IMR-90 (cell line): ENCODE data around the gene TNS2. TPM values are rescaled to one million over a fixed set of nuclear protein-coding genes. Genes with fewer than 3 reads are reported as not detected.

Experiments
- ATAC-seq: fragments of 200-7000 bp; cut with Tn5 transposase; 2 replicates; pipeline ENCODE4 v1.9.1; 2020; ENCODE audit warnings: low read depth, mild to moderate bottlenecking, moderate library complexity
- BruUV-seq: library from RNA; stranded (reverse); fragments of 400-500 nt; replicated peaks from 2 replicates; lab custom pipeline; 2021; lab: Mats Ljungman, UMichigan
- CTCF ChIA-PET: fragments of 300-600 bp; formaldehyde crosslinking; extraction: SDS; loops from one replicate; lab custom pipeline; 2021; ENCODE audit warnings: antibody characterized with exemption; lab: Yijun Ruan, JAX
- POLR2A ChIA-PET: fragments of 300-600 bp; sonication (Branson Sonifier 250); formaldehyde crosslinking; loops from one replicate; lab custom pipeline; 2022; ENCODE audit warnings: antibody characterized with exemption; ENCODE audit not compliant: unreplicated experiment; lab: Charles Lee
- DNase-seq: peaks from one replicate; pipeline ENCODE4 v3.0.0; 2013
- H2AFZ ChIP-seq: replicated peaks from 2 replicates; pipeline ENCODE3; 2013; ENCODE audit warnings: low read length, mild to moderate bottlenecking; ENCODE audit not compliant: poor library complexity
- H2AK5ac ChIP-seq: 2 replicates; pipeline ENCODE4 v1.6.1; 2013; ENCODE audit warnings: low read depth, low read length, inconsistent platforms
- H2AK9ac ChIP-seq: replicated peaks from 2 replicates; pipeline ENCODE3; 2013; ENCODE audit warnings: mild to moderate bottlenecking, low read depth, low read length, moderate library complexity; ENCODE audit not compliant: poor library complexity
- H2BK120ac ChIP-seq: 2 replicates; pipeline ENCODE4 v1.6.1; 2013; ENCODE audit warnings: low read depth, low read length, inconsistent platforms
- H2BK15ac ChIP-seq: 3 replicates; pipeline ENCODE4 v1.6.1; 2013; ENCODE audit warnings: low read depth, low read length, inconsistent platforms
- H2BK20ac ChIP-seq: 2 replicates; pipeline ENCODE4 v1.6.1; 2013; ENCODE audit warnings: low read depth, mild to moderate bottlenecking, inconsistent platforms, low read length, moderate library complexity
- H2BK5ac ChIP-seq: 2 replicates; pipeline ENCODE4 v1.6.1; 2013; ENCODE audit warnings: mild to moderate bottlenecking, low read depth, low read length, inconsistent platforms; ENCODE audit not compliant: poor library complexity, severe bottlenecking
- H3K14ac ChIP-seq: replicated peaks from 2 replicates; pipeline ENCODE4 v1.6.1; 2013; ENCODE audit warnings: low read depth, low read length, inconsistent platforms
- H3K18ac ChIP-seq: 2 replicates; pipeline ENCODE4 v1.6.1; 2013; ENCODE audit warnings: low read depth, low read length, control low read depth
- H3K23ac ChIP-seq: 2 replicates; pipeline ENCODE4 v1.6.1; 2013; ENCODE audit warnings: low read depth, low read length, inconsistent platforms
- H3K27ac ChIP-seq: 2 replicates; pipeline ENCODE4 v1.5.1; 2013; ENCODE audit warnings: mild to moderate bottlenecking, control low read depth, low read length; ENCODE audit not compliant: insufficient read depth
- H3K27me3 ChIP-seq: 2 replicates; pipeline ENCODE4 v1.6.1; 2013; ENCODE audit warnings: low read length; ENCODE audit not compliant: control insufficient read depth, insufficient read depth
- H3K36me3 ChIP-seq: 2 replicates; pipeline ENCODE4 v1.6.1; 2013; ENCODE audit warnings: low read length, mixed read lengths; ENCODE audit not compliant: control insufficient read depth, insufficient read depth
- H3K4ac ChIP-seq: 2 replicates; pipeline ENCODE4 v1.6.1; 2013; ENCODE audit warnings: low read depth, low read length, inconsistent platforms
- H3K4me1 ChIP-seq: 2 replicates; pipeline ENCODE4 v1.6.1; 2013; ENCODE audit warnings: low read length, mixed read lengths; ENCODE audit not compliant: control insufficient read depth, insufficient read depth
- H3K4me2 ChIP-seq: 2 replicates; pipeline ENCODE4 v1.6.1; 2013; ENCODE audit warnings: low read depth, mild to moderate bottlenecking, control low read depth, low read length, moderate library complexity
- H3K4me3 ChIP-seq: 2 replicates; pipeline ENCODE4 v1.5.1; 2013; ENCODE audit warnings: low read depth, mild to moderate bottlenecking, control low read depth, low read length, moderate library complexity; ENCODE audit not compliant: insufficient read depth
- H3K56ac ChIP-seq: 2 replicates; pipeline ENCODE4 v1.6.1; 2013; ENCODE audit warnings: low read length, inconsistent platforms; ENCODE audit not compliant: insufficient read depth; ENCODE audit errors: extremely low read depth
- H3K79me1 ChIP-seq, 2 experiments: 2 replicates each; pipeline ENCODE4 v1.6.1; 2013; ENCODE audit warnings: low read length in 2 of 2, inconsistent platforms in 1 of 2, low read depth in 1 of 2
- H3K9ac ChIP-seq: 2 replicates; pipeline ENCODE4 v1.6.1; 2013; ENCODE audit warnings: low read depth, low read length, control low read depth
- H3K9me1 ChIP-seq: 2 replicates; pipeline ENCODE4 v1.6.1; 2013; ENCODE audit warnings: low read length, inconsistent platforms; ENCODE audit not compliant: insufficient read depth
- H3K9me3 ChIP-seq: 2 replicates; pipeline ENCODE4 v1.6.1; 2013; ENCODE audit warnings: low read length; ENCODE audit not compliant: control insufficient read depth, insufficient read depth
- H4K20me1 ChIP-seq: 2 replicates; pipeline ENCODE4 v1.6.1; 2013; ENCODE audit warnings: low read length, inconsistent platforms; ENCODE audit not compliant: insufficient read depth
- H4K5ac ChIP-seq: 2 replicates; pipeline ENCODE4 v1.6.1; 2013; ENCODE audit warnings: mild to moderate bottlenecking, low read depth, low read length, control low read depth
- H4K8ac ChIP-seq, 2 experiments: 2 replicates each; pipeline ENCODE4 v1.6.1; 2013; ENCODE audit warnings: low read depth in 2 of 2, low read length in 2 of 2, control low read depth in 1 of 2, inconsistent platforms in 1 of 2
- H4K91ac ChIP-seq: 2 replicates; pipeline ENCODE4 v1.6.1; 2013; ENCODE audit warnings: low read depth, low read length, inconsistent platforms; ENCODE audit not compliant: insufficient read depth
- CEBPB ChIP-seq: IDR thresholded peaks from 2 replicates; pipeline ENCODE4 v1.6.1; 2012; ENCODE audit warnings: low read depth, low read length, improper control_type of control experiment
- CHD1 ChIP-seq: IDR thresholded peaks from 2 replicates; pipeline ENCODE4 v1.6.1; 2012; ENCODE audit warnings: low read depth, low read length, improper control_type of control experiment
- FOS ChIP-seq: fragments of 150-350 bp; IDR thresholded peaks from 2 replicates; pipeline ENCODE4 v1.6.1; 2016; ENCODE audit warnings: low read depth, low read length
- MAZ ChIP-seq: IDR thresholded peaks from 2 replicates; pipeline ENCODE4 v1.6.1; 2012; ENCODE audit warnings: low read depth, mild to moderate bottlenecking, low read length, improper control_type of control experiment, moderate library complexity, borderline replicate concordance
- POLR2A ChIP-seq: IDR thresholded peaks from 2 replicates; pipeline ENCODE4 v1.6.1; 2012; ENCODE audit warnings: mild to moderate bottlenecking, low read depth, low read length
- RAD21 ChIP-seq: IDR thresholded peaks from 2 replicates; pipeline ENCODE4 v1.6.1; 2012; ENCODE audit warnings: low read length, improper control_type of control experiment
- RCOR1 ChIP-seq: IDR thresholded peaks from 2 replicates; pipeline ENCODE4 v1.6.1; 2012; ENCODE audit warnings: mild to moderate bottlenecking, low read length, improper control_type of control experiment; ENCODE audit not compliant: insufficient replicate concordance
- SMC3 ChIP-seq: fragments of 150-350 bp; IDR thresholded peaks from 2 replicates; pipeline ENCODE4 v1.6.1; 2016; ENCODE audit warnings: low read depth, mild to moderate bottlenecking, antibody characterized with exemption, low read length, moderate library complexity
- WGBS, 2 experiments: methylation state at CpG; one replicate each; pipeline versions ENCODE4 v1.1.5 to v1.1.7; 2013; ENCODE audit warnings: missing lambda C conversion rate in 2 of 2; ENCODE audit not compliant: insufficient read length in 1 of 2; ENCODE audit errors: extremely low coverage in 2 of 2; 5-methylcytosine and 5-hydroxymethylcytosine counted together
- dilution Hi-C: fragments of 300-500 bp; cut with HindIII; formaldehyde crosslinking; loops from one replicate; pipeline ENCODE4 v1.14.3; 2018; ENCODE audit warnings: low sequenced_read_pairs; ENCODE audit not compliant: unreplicated experiment
- in situ Hi-C: fragments of 300-500 bp; cut with MboI; formaldehyde crosslinking; loops from 3 replicates; pipeline ENCODE4 v1.14.3; 2019; ENCODE audit warnings: low sequenced_read_pairs, inconsistent platforms, mixed read lengths
- intact Hi-C: fragments of 100-400 bp; cut with micrococcal nuclease; formaldehyde crosslinking; loops from 2 replicates; pipeline ENCODE4 v1.10.0; 2022
- polyA plus RNA-seq, 3 experiments: library from polyadenylated mRNA; depleted of rRNA; stranded (reverse); fragments of >200 nt; gene quantifications; 2 replicates each; pipeline ENCODE4 v1.2.3, GENCODE V29; 2012; ENCODE audit warnings: low replicate concordance in 1 of 3
- total RNA-seq: library from RNA; depleted of rRNA; stranded (reverse); fragments of >200 nt; gene quantifications from 2 replicates; pipeline ENCODE4 v1.2.3, GENCODE V29; 2012
- TF ChIP-seq, protein P1 (sequence below): fragments of 150-350 bp; IDR thresholded peaks from 2 replicates; pipeline ENCODE4 v1.6.1; 2017; ENCODE audit warnings: mild to moderate bottlenecking, antibody characterized with exemption, low read length, low read depth
- TF ChIP-seq, protein P2 (sequence below): conservative IDR thresholded peaks from 2 replicates; pipeline ENCODE4 v1.5.1; 2012; ENCODE audit warnings: mild to moderate bottlenecking, low read depth, low read length, improper control_type of control experiment

Gene TNS2
- total and polyA plus RNA-seq, 2 of the 4 experiments (the other 2 are of a cell fraction), result 10.4 to 67.2 TPM

DNA sequence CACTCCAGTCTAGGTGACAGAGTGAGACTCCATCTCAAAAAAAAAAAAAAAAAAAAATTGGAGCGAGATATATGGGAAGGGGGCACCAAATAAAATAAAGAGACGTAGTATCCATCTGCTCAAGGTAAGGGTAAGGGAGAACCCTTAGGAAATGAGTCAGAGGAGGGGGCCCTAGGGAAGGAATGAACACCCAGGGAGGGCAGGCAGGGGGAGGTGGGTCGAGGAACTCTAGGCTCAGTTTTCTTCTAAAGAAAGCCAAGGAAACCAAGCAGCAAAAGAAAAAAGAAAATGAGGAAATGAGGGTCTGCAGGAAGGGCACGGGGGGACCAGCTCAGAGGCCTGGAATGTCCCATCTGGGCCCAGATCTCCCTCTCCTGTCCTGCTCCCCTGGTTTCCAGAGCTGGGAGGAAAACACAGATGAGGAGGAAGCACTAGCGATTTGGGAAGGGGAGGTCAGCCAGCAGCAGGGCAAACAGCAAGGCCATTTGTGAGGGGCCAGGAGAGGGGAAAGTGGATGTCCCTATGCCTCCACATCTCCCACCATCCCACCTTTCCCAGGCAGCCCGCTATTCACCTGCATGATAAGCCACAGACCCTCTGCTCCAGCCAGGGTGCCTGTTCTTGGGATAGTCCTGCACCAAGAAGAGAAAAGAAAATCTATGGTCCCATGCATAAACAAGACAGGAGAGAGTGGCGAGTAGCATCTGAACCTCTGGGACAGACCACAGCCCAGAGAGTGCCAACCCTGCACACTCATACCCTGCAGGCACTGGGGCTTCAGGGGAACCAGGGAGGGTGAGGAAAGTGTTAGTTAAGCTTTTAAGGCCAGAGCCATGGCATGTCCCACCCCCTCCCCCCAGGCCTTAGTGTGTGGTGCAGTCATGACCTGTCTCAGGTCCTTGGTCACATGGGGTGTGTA is 17.5 kb downstream of the TNS2 start:
- no peak for DNase-seq
- dilution Hi-C loops, result no loop called here
- CTCF ChIA-PET, result interaction anchor here (1.0 to 1.7 kb wide), 2 partner anchors 93 to 146 kb away, joined by 3 to 11 read pairs; no protein-coding TSS in a partner anchor

More for the DNA sequence above, 17.5 kb downstream of the TNS2 start:
- TF ChIP-seq RCOR1 (no peak), MAZ (no peak), FOS (no peak), CEBPB (no peak), CHD1 (no peak), SMC3 (no peak), POLR2A (no peak), RAD21 (no peak)
- TF ChIP-seq, protein P1, sequence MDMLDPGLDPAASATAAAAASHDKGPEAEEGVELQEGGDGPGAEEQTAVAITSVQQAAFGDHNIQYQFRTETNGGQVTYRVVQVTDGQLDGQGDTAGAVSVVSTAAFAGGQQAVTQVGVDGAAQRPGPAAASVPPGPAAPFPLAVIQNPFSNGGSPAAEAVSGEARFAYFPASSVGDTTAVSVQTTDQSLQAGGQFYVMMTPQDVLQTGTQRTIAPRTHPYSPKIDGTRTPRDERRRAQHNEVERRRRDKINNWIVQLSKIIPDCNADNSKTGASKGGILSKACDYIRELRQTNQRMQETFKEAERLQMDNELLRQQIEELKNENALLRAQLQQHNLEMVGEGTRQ, result no peak; the same call in 1 of the 2 replicates
- TF ChIP-seq, protein P2, sequence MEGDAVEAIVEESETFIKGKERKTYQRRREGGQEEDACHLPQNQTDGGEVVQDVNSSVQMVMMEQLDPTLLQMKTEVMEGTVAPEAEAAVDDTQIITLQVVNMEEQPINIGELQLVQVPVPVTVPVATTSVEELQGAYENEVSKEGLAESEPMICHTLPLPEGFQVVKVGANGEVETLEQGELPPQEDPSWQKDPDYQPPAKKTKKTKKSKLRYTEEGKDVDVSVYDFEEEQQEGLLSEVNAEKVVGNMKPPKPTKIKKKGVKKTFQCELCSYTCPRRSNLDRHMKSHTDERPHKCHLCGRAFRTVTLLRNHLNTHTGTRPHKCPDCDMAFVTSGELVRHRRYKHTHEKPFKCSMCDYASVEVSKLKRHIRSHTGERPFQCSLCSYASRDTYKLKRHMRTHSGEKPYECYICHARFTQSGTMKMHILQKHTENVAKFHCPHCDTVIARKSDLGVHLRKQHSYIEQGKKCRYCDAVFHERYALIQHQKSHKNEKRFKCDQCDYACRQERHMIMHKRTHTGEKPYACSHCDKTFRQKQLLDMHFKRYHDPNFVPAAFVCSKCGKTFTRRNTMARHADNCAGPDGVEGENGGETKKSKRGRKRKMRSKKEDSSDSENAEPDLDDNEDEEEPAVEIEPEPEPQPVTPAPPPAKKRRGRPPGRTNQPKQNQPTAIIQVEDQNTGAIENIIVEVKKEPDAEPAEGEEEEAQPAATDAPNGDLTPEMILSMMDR, result no peak
- Histone ChIP-seq H3K4me3 (no peak overlapping the region), H2BK5ac (peak overlapping the region; percentile 7), H3K9me3 (no peaks in the 10 kb centered on the region), H2BK20ac (0 out of 2 replicates have a peak overlapping the region, but pooled peaks have one; percentile 33), H3K27me3 (no peaks in the 10 kb centered on the region), H2AK9ac (peak overlapping the region; percentile 93), H3K4me1 (peaks cover 36% of the 10 kb centered on the region), H2BK120ac (peak overlapping the region; percentile 65), H3K56ac (no peak overlapping the region), H3K79me1 (peaks cover 12 to 60% of the 10 kb centered on the region in 2 experiments; a peak in 3 of 4 replicates), H4K8ac (peak overlapping the region in 1 of 2 experiments; percentile 58; a peak in 2 of 4 replicates), H3K4me2 (no peak overlapping the region), H3K14ac (peak overlapping the region; percentile 78), H2AK5ac (peak overlapping the region; percentile 79), H3K9ac (peak overlapping the region; percentile 28; the same call in 1 of the 2 replicates), H3K23ac (peak overlapping the region; percentile 74; the same call in 1 of the 2 replicates), H4K20me1 (peaks cover 9% of the 10 kb centered on the region), H3K9me1 (peaks cover 13% of the 10 kb centered on the region), H2BK15ac (peak overlapping the region; percentile 37; the same call in 1 of the 3 replicates), H2AFZ (peak overlapping the region; percentile 69), H3K27ac (peak overlapping the region; percentile 28), H4K91ac (peak overlapping the region; percentile 62; the same call in 1 of the 2 replicates), H3K18ac (no peak overlapping the region), H4K5ac (no peak overlapping the region; the same call in 1 of the 2 replicates), H3K4ac (peak overlapping the region; percentile 75), H3K36me3 (peaks cover 35% of the 10 kb centered on the region)
- intact Hi-C loops, result no loop called here
- ATAC-seq, result no peak
- in situ Hi-C loops, result loop anchor here (5.0 kb wide), 1 partner anchor 120 kb away; no protein-coding TSS in a partner anchor
- POLR2A ChIA-PET, result interaction anchor here (1.4 kb wide), 1 partner anchor 14 kb away, joined by 5 read pairs; no protein-coding TSS in a partner anchor
- BruUV-seq, result no TSS peak
- 100% methylated on average over 1 of the region's 7 CpGs; no CpG with 5 or more reads in 1 of the 2 experiments for WGBS, 2 experiments
